Dedifferentiated amniotic fluid mesenchymal stem cell (primary cell): ENCODE results near the gene ATP5F1A.
"Not testable (repeated sequence)": the region's sequence is repeated elsewhere in the genome, so short reads cannot be mapped to it uniquely, and the experiment has no call there.

ENCODE experiments used
- DNase-seq: peaks from one replicate; pipeline ENCODE4 v3.0.0-alpha.2; 2016; ENCODE audit errors: extremely low spot score

Gene ATP5F1A

DNA sequence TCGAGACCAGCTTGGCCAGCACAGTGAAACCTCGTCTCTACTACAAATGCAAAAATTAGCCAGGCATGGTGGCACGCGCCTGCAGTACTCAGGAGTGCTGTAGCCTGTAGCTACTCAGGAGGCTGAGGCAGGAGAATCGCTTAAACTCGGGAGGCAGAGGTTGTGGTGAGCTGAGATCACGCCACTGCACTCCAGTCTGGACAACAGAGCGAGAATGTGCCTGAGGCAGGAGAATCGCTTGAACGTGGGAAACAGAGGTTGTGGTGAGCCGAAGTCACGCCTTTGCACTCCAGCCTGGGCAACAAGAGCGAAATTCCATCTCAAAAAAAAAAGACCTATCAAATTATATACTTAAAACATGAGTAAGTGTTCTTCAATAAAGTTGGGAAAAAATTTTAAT lies 50.7 kb downstream of the ATP5F1A start:
- not testable (repeated sequence) for DNase-seq

DNA sequence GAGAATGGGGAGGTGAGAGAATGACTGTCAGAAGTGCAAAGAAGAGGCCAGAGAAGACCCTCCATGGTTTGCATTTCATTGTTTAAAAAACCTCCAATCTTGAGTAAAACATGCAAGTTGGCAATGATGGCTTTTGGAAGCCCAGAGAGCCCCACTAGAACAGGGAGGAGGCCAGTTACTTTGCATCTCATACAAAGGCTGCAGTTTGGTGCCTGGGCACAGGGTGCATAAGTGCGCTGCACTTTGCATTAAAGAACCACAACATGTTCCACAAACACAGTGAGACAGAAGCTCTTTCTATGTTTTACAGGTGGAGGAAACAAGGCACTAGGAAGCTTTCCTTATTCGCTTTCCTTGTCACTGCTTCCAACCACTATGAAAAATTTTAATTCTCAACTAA lies 51.4 kb downstream of the ATP5F1A start:
- DNase-seq = no peak

DNA sequence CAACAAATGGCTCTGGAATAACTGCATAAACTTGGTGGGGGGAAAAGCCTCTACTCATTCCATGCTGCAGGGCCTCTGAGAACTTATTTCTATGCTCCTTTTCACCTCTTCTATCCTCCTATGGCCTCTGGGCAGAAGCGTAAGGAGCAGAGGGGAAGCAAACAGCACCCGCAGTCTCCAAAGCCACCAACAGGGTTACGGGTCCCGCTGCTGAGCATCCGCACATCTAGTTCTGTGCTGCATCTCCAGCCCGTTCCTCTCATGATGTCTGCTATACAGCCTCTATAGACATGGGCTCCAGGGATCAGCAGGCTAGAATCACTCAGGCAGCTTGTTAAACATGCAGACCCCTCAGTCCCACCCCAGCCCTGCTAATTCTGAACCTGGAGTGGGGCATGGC lies 52.0 kb downstream of the ATP5F1A start:
- DNase-seq = no peak

DNA sequence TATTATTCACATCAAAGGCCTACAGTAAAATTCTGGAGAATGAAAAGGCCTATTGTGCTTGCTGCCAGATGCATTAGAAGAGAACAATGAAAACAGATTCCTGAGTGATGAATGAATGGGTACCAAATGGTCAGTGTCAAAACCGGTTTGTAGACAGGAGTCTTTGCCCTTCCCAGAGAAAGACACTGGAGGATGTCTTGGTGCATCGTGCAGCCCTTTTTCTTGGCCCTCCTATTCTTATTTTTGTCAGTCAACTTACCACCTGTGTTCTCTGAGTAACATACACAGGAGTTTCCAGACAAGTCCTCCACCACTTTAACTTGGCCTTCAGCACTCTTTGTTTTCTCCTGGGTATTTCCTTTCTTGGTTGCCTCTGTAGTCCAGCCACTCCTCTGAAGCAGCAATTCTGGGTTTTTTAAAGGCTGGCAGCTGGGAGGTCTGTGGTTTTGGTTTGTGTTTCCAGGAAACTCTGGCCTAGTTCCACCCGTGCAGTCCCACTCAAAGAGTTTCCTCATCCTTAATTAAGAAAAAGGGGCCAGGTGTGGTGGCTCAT lies 55.4 kb downstream of the ATP5F1A start:
- no peak for DNase-seq

DNA sequence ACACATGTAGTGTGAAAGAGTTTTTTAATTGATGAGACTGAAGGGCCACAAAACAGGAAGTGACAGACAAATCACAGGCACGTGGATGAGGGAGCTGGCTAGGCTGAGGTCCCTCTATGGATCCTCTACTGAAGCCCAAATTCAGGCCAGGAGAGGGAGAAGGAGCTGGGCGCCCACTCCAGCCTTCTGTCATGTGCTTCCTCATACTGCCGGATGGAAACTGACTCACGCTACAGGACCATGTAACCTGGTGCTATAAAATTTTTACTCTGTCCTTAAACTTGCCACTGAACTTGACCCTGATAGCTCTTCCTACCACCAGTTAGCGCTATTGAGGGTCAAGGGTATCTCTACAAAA lies 57.4 kb downstream of the ATP5F1A start:
- no peak for DNase-seq

DNA sequence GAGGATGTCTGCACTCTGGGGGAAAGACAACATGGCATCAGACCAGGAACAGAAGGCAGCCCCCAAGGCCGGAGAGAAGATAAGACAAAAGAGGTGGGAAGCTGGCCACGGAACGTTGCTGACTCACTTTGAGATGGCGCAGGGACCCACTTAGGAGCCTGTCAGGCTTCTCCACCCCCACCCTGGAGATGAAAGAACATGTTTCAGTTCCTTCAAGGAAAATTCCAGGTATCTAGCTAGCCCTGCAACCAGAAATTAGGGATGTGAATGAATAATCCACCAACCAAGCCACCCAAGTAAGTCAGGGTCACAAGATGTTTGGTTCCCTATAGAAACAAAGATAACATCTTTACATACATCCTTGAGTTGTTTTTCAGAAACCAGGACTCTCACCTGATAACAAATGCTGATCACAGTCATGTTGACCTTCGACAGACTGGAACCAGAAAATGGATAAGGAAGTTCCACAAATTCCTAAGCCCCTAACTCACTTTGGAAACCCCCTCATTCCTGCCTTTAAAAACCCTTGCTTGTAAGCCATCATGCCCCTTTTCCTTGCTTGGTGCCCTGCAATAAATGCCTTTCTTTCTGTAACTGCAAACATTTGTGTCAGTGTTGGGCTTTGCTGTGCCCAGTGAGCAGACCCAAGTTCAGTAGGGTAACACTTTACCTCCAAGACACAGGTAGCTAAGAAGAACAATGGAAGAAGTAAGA lies 57.9 kb downstream of the ATP5F1A start:
- DNase-seq = no peak

DNA sequence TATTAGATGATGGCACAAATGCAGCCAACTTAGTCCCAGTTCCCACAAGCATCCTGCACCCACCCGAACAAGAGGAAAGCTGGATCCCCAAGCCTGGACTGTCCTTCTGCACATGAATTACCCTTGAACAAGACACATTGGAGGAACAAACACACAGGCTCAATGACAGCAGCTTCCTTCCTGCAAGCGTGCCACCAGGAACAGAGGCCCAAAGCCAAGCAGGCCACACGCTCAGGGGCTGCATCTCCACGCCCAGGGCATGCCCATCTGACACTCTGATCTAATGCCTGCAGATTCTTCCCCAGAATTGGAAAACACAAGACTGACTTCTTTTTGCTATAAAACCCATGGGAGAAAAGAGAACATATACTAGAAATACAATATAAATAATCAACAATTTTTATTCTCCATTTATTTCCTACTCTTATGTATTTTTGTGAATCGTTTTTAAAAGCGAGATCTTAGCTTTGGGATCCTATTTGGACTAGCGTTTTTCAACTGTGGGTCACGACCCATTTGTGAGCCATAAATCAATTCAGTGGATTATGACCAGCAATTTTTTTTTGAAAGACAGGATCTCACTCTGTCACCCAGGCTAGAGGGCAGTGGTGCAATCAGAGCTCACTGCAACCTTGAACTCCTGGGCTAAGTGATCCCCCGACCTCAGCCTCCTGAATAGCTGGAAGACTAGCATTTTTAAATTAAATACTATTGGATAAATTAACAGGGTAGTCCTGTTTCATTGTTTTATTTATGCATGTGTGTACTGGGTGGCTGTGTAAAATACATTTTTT lies 60.4 kb downstream of the ATP5F1A start:
- no peak for DNase-seq

DNA sequence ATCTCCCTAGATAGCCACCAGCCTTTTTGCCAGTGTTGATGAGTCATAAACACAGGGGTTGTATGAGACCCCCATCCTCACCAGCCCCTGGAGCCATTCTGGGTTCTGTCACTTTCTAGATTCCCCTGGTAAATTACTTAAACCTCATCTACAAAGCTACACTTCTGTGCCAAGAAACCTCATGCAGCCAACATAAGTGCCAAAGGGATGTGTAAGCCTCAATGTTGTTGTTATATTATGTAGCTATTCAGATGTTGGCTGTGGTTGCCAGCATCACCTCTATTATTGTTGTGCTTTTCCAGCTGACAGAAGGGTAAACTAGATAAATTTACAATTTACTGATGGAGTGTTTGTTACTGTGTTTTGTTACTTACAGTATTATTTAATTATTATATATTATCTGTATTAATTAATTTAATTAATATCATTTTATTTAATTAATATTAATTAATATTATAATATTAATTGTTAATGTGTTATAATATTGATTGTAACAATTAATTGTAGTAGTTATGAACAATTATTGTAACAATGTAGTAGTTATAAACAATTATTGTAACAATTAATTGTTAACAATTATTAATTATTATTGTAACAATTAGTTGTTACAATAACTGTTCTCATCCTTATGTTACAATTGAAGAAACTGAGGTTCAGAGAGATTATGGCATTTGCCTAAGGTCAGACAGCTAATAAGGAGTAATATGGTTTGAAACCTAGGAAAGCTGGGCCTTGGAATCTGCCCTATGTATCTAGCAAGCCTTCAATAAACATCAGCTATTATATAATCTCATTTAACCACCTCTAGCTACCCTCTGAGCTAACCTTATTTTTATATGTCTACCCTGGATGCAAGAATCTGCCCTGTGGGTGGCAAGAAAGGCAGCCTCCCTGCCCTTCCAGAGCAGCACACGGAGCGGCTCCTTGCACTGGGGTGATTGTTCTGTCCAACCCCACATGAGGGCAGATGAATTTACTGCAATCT lies 62.1 kb downstream of the ATP5F1A start:
- DNase-seq = peak; percentile 31

DNA sequence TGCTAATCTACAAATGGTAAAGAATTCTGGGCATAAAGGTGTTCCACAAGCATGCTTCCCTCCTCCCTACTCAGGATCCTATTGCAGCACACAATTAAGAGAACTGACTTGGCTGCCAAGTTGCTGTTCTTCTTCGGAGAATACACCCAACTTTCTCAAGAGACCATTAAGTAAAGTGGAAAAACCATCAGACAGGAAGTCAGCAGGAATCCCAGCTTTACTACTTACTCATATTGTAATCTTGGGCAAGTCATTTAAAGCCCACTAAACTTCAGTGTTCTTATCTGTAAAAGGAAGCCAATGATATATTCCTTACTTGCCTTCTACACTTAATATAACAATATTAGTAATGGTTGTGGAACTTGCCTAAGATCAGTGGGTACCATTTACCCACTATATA lies 63.9 kb downstream of the ATP5F1A start:
- no peak for DNase-seq

DNA sequence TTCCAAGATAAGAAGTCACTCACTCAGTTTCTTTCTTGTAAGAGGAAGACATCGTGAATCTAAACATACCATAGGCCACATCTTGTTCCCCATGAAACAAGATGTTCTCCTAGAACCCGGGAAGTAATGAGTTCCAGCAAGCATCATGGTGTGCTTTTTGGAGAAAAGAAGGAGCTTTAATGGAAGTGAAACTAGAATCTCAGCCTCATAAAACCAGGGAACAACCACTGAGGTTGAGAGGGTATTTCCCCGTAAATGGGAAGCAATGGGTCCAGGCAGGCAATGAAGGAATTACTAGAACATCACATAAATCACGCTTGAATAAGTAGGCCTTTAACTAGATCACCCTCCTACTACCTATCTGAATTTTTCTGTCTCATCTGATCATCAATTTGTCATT lies 66.4 kb downstream of the ATP5F1A start:
- DNase-seq = no peak
